PC-9 (cell line): Measurements from ENCODE around the gene CUZD1. TPM values are rescaled to one million over a fixed set of nuclear protein-coding genes. Genes with fewer than 3 reads are reported as not detected.

Source experiments
- BruUV-seq: library from RNA; stranded (reverse); fragments of 400-500 nt; replicated peaks from 2 replicates; lab custom pipeline; 2021; lab: Mats Ljungman, UMichigan
- CTCF ChIA-PET: fragments of 300-600 bp; sonication (Branson Sonifier 250); formaldehyde crosslinking; loops from one replicate; lab custom pipeline; 2022; ENCODE audit warnings: antibody characterized with exemption; lab: Charles Lee
- POLR2A ChIA-PET: fragments of 300-600 bp; sonication (Branson Sonifier 250); formaldehyde crosslinking; loops from one replicate; lab custom pipeline; 2022; ENCODE audit warnings: antibody characterized with exemption; ENCODE audit not compliant: unreplicated experiment; lab: Charles Lee
- DNase-seq, 2 experiments: peaks; one replicate each; pipeline versions ENCODE4 v3.0.0 to v3.0.0-alpha.2; 2015 to 2022; ENCODE audit warnings: mixed read lengths in 1 of 2
- H2AFZ ChIP-seq: fragments of 200-600 bp; sonication (generic); 2 replicates; pipeline ENCODE4 v1.8.1; 2017; ENCODE audit warnings: antibody characterized with exemption
- H3F3A ChIP-seq: fragments of 200-600 bp; sonication (generic); 2 replicates; pipeline ENCODE4 v1.8.1; 2017; ENCODE audit warnings: antibody characterized with exemption, mild to moderate bottlenecking, low read depth; ENCODE audit not compliant: insufficient read depth
- H3K27ac ChIP-seq: fragments of 200-600 bp; sonication (generic); 2 replicates; pipeline ENCODE4 v1.6.1; 2016; ENCODE audit warnings: mixed run types
- H3K27me3 ChIP-seq: fragments of 200-600 bp; sonication (generic); 2 replicates; pipeline ENCODE4 v1.6.1; 2016; ENCODE audit warnings: low read depth, mixed run types; ENCODE audit not compliant: insufficient read depth
- H3K36me3 ChIP-seq: fragments of 200-600 bp; sonication (generic); 2 replicates; pipeline ENCODE4 v1.6.1; 2016; ENCODE audit warnings: low read depth, mixed run types
- H3K4me1 ChIP-seq: fragments of 200-600 bp; sonication (generic); replicated peaks from 2 replicates; pipeline ENCODE4 v1.6.1; 2016; ENCODE audit warnings: mixed run types; ENCODE audit not compliant: insufficient read depth
- H3K4me2 ChIP-seq: fragments of 200-600 bp; sonication (generic); 2 replicates; pipeline ENCODE4 v1.6.1; 2017; ENCODE audit warnings: mixed run types
- H3K4me3 ChIP-seq: fragments of 200-600 bp; sonication (generic); 2 replicates; pipeline ENCODE4 v1.6.1; 2016; ENCODE audit warnings: mixed run types
- H3K79me2 ChIP-seq: fragments of 200-600 bp; sonication (generic); 2 replicates; pipeline ENCODE4 v1.6.1; 2017; ENCODE audit warnings: low read depth, mixed run types
- H3K9me2 ChIP-seq: fragments of 200-600 bp; sonication (generic); 2 replicates; pipeline ENCODE4 v1.8.1; 2017; ENCODE audit warnings: mild to moderate bottlenecking; ENCODE audit not compliant: insufficient read depth
- H3K9me3 ChIP-seq: fragments of 200-600 bp; sonication (generic); 2 replicates; pipeline ENCODE4 v1.8.1; 2016; ENCODE audit warnings: low read depth; ENCODE audit not compliant: insufficient read depth
- H4K20me1 ChIP-seq: fragments of 200-600 bp; sonication (generic); 2 replicates; pipeline ENCODE4 v1.8.1; 2017; ENCODE audit not compliant: insufficient read depth
- CTCF ChIP-seq: fragments of 200-600 bp; sonication (generic); conservative IDR thresholded peaks from 2 replicates; pipeline ENCODE4 v1.6.1; 2017; ENCODE audit warnings: mixed run types, antibody characterized with exemption, mild to moderate bottlenecking, moderate library complexity
- EZH2 ChIP-seq: fragments of 200-600 bp; sonication (generic); IDR thresholded peaks from 2 replicates; pipeline ENCODE4 v1.8.0; 2017; ENCODE audit warnings: antibody characterized with exemption, low read depth
- intact Hi-C: fragments of 100-400 bp; cut with micrococcal nuclease; formaldehyde crosslinking; loops from one replicate; pipeline ENCODE4 v1.10.0; 2022; ENCODE audit not compliant: unreplicated experiment
- total RNA-seq: library from RNA; stranded (reverse); gene quantifications from 2 replicates; pipeline ENCODE4 v1.2.3, GENCODE V29; 2021

CUZD1 gene
- total RNA-seq, 1 experiment from 2014 or later: 2.0 TPM

- ChIA-PET CTCF (no interaction called here), POLR2A (interaction anchor here (0.6 kb wide), 1 partner anchor 84 kb away, joined by 4 read pairs; no protein-coding TSS in a partner anchor)
- no peaks in the 10 kb centered on the region for H3K9me3 ChIP-seq
- no peaks in the 10 kb centered on the region for H3K4me1 ChIP-seq
- TF ChIP-seq CTCF (no peak), EZH2 (no peak)
- intact Hi-C loops: no loop called here
- no peaks in the 10 kb centered on the region for H4K20me1 ChIP-seq
- H3K27ac ChIP-seq: no peak overlapping the region
- no peak overlapping the region for H2AFZ ChIP-seq
- H3F3A ChIP-seq: no peaks in the 10 kb centered on the region
- H3K4me3 ChIP-seq: no peak overlapping the region
- no peaks in the 10 kb centered on the region for H3K79me2 ChIP-seq
- no peak for DNase-seq
- no peaks in the 10 kb centered on the region for H3K9me2 ChIP-seq
- BruUV-seq: no TSS peak
- H3K4me2 ChIP-seq: no peak overlapping the region
- H3K36me3 ChIP-seq: no peaks in the 10 kb centered on the region
- peaks cover 10% of the 10 kb centered on the region; the same call in 1 of the 2 replicates for H3K27me3 ChIP-seq
Observed at GRCh38 chr10:122796796-122797195, 48.9 kb downstream of the CUZD1 start.

GRCh38 chr10:122795924-122796323 is 49.7 kb downstream of the CUZD1 start:
- H3K4me2 ChIP-seq: no peak overlapping the region
- BruUV-seq: no TSS peak
- H3F3A ChIP-seq: no peaks in the 10 kb centered on the region
- DNase-seq: no peak
- H4K20me1 ChIP-seq: no peaks in the 10 kb centered on the region
- no peak overlapping the region for H3K27ac ChIP-seq
- H3K4me3 ChIP-seq: no peak overlapping the region
- H3K9me2 ChIP-seq: no peaks in the 10 kb centered on the region
- H2AFZ ChIP-seq: no peak overlapping the region
- peaks cover 10% of the 10 kb centered on the region; the same call in 1 of the 2 replicates for H3K27me3 ChIP-seq
- H3K4me1 ChIP-seq: no peaks in the 10 kb centered on the region
- ChIA-PET CTCF (no interaction called here), POLR2A (no interaction called here)
- no peaks in the 10 kb centered on the region for H3K79me2 ChIP-seq
- H3K36me3 ChIP-seq: no peaks in the 10 kb centered on the region
- TF ChIP-seq EZH2 (no peak), CTCF (no peak)
- no peaks in the 10 kb centered on the region for H3K9me3 ChIP-seq
- intact Hi-C loops: no loop called here

- Histone ChIP-seq H3K36me3 (no peaks in the 10 kb centered on the region), H3K4me1 (no peaks in the 10 kb centered on the region), H3K27ac (no peak overlapping the region), H2AFZ (no peak overlapping the region), H3K9me2 (no peaks in the 10 kb centered on the region), H3K4me2 (no peak overlapping the region), H3F3A (no peaks in the 10 kb centered on the region), H3K79me2 (no peaks in the 10 kb centered on the region), H3K27me3 (no peaks in the 10 kb centered on the region), H3K4me3 (no peak overlapping the region), H4K20me1 (no peaks in the 10 kb centered on the region), H3K9me3 (no peaks in the 10 kb centered on the region)
- no TSS peak for BruUV-seq
- ChIA-PET POLR2A (no interaction called here), CTCF (no interaction called here)
- DNase-seq: no peak
- intact Hi-C loops: no loop called here
- no peak for TF ChIP-seq CTCF
- TF ChIP-seq EZH2: no peak
Observed at GRCh38 chr10:122786269-122786668, 59.4 kb downstream of the CUZD1 start.
